Measurements from ENCODE around the gene NPIPA1.
"Not testable (repeated sequence)": the region's sequence is repeated elsewhere in the genome, so short reads cannot be mapped to it uniquely, and the experiment has no call there.

NPIPA1 gene

GRCh38 chr16:14978908-14979307, 41.7 kb downstream of the NPIPA1 start:
- DNase-seq: not testable (repeated sequence)

- not testable (repeated sequence) for DNase-seq
Measured at GRCh38 chr16:14981234-14981633, 44.0 kb downstream of the NPIPA1 start.

GRCh38 chr16:14982521-14982920, 45.3 kb downstream of the NPIPA1 start:
- DNase-seq: not testable (repeated sequence)

GRCh38 chr16:14988092-14988491, 50.8 kb downstream of the NPIPA1 start:
- not testable (repeated sequence) for DNase-seq

GRCh38 chr16:14988661-14989191, 51.5 kb downstream of the NPIPA1 start:
- not testable (repeated sequence) for DNase-seq

DNA sequence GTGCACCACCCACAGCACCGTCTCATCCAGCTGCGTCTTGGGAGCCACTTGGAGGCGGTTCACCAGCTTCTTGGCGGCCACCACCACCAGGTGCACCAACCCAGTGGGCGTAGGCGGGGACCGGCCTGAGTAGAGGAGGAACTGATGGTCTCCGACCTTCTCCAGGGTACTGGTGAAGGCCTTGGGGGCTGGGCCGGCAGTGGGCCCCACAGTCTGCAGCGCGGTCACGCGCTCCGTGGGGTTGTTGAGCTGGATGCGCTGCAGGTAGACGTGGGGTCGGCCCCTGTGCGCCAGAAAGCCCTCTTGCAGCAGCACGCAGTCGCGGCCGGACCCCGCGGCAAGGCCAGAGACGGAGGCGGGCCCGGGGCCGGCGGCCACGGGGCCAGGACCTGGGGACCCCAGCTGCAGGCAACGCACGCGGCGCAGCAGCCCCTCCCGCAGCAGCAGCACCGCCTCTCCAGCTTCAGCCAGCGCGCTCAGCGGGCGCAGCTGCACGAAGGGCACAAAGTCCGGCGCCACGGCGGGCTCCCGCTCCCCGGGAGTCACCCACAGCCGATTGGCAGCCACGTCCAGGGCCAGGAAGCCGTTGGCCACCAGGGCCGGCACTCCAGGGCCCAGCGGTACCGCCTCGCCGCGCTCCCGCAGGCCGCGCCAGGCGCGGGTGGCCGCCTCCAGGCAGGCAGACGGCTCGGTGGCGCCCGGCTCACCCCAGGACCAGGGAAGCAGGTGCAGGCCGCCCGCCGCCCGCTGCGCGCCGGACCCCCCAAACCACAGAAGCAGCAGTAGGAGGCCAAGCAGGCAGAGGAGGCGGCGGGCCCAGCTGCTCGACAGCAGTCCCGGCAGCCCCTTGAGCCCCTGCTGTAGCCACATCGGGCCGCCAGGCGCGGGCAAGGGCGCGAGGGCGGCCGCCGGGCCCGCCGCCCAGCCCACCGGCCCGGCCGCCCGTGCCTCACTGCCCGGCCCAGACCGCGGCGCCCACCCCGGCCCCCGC, 52.3 kb downstream of the NPIPA1 start:
- DNase-seq: not testable (repeated sequence)

- not testable (repeated sequence) for DNase-seq
Measured at GRCh38 chr16:14993277-14994151, 56.3 kb downstream of the NPIPA1 start.

GRCh38 chr16:14996702-14997101, 59.5 kb downstream of the NPIPA1 start:
- DNase-seq: not testable (repeated sequence)

- not testable (repeated sequence) for DNase-seq
Measured at GRCh38 chr16:14998300-14998699, 61.1 kb downstream of the NPIPA1 start.

GRCh38 chr16:14999845-15000244, 62.6 kb downstream of the NPIPA1 start:
- not testable (repeated sequence) for DNase-seq

Measured in activated effector memory CD4-positive, alpha-beta T cell treated with anti-CD3 and anti-CD28 coated beads, Interleukin-2, amount 50 U/mL, for 16 hours (primary cell).